CD4-positive, alpha-beta T cell (primary cell): ENCODE data around the gene DLEC1. TPM values are rescaled to one million over a fixed set of nuclear protein-coding genes. Genes with fewer than 3 reads are reported as not detected.

Experiments
- ATAC-seq: fragments of 200-7000 bp; cut with Tn5 transposase; one replicate; pipeline ENCODE4 v1.10.0; 2022; ENCODE audit warnings: mild to moderate bottlenecking; ENCODE audit not compliant: poor library complexity
- CTCF ChIA-PET: fragments of 350-600 bp; sonication (Branson Sonifier 250); formaldehyde crosslinking; loops from one replicate; lab custom pipeline; 2021; ENCODE audit warnings: antibody characterized with exemption, inconsistent platforms; lab: Charles Lee
- POLR2A ChIA-PET: fragments of 350-600 bp; sonication (Branson Sonifier 250); formaldehyde crosslinking; loops from one replicate; lab custom pipeline; 2021; ENCODE audit warnings: antibody characterized with exemption, inconsistent platforms; lab: Charles Lee
- DNase-seq, 14 experiments: peaks; one replicate each; pipeline ENCODE4 v3.0.0-alpha.2; 2013 to 2020; ENCODE audit warnings: mixed read lengths in 2 of 14
- H3K27ac ChIP-seq, 2 donors: one replicate each; pipeline versions ENCODE4 v1.5.1 to v1.7.0; 2013; ENCODE audit warnings: low read length in 2 of 2, low read depth in 1 of 2, mild to moderate bottlenecking in 1 of 2
- H3K27me3 ChIP-seq, 2 experiments: 1 replicate in 1 of 2; 2 replicates in 1 of 2; pipeline versions ENCODE4 v1.6.1 to v1.7.0; 2013; ENCODE audit warnings: low read length in 2 of 2, control low read depth in 1 of 2, mild to moderate bottlenecking in 1 of 2, moderate library complexity in 1 of 2; ENCODE audit not compliant: insufficient read depth in 2 of 2, control insufficient read depth in 1 of 2
- H3K36me3 ChIP-seq: one replicate; pipeline ENCODE4 v1.6.1; 2013; ENCODE audit warnings: low read length, control low read depth; ENCODE audit not compliant: insufficient read depth
- H3K4me1 ChIP-seq: one replicate; pipeline ENCODE4 v1.6.1; 2013; ENCODE audit warnings: low read length, control low read depth; ENCODE audit not compliant: insufficient read depth
- H3K4me3 ChIP-seq: one replicate; pipeline ENCODE4 v1.5.1; 2013; ENCODE audit warnings: mild to moderate bottlenecking, low read length, moderate library complexity
- H3K9me3 ChIP-seq, 2 experiments: 1 replicate in 1 of 2; 2 replicates in 1 of 2; pipeline versions ENCODE4 v1.6.1 to v1.7.0; 2013; ENCODE audit warnings: low read length in 2 of 2, mild to moderate bottlenecking in 2 of 2, control low read depth in 1 of 2, moderate library complexity in 1 of 2; ENCODE audit not compliant: control insufficient read depth in 1 of 2, insufficient read depth in 1 of 2
- H3K27ac Mint-ChIP-seq: one replicate; pipeline ENCODE4 v1.8.0; 2020; ENCODE audit warnings: mixed read lengths
- H3K27me3 Mint-ChIP-seq: one replicate; pipeline ENCODE4 v1.8.0; 2021; ENCODE audit warnings: mixed read lengths
- H3K36me3 Mint-ChIP-seq: one replicate; pipeline ENCODE4 v1.8.0; 2021; ENCODE audit warnings: low read depth, mixed read lengths
- H3K4me1 Mint-ChIP-seq: one replicate; pipeline ENCODE4 v1.8.0; 2021; ENCODE audit warnings: low read depth, mixed read lengths
- H3K4me3 Mint-ChIP-seq: one replicate; pipeline ENCODE4 v1.8.0; 2020; ENCODE audit warnings: mild to moderate bottlenecking, mixed read lengths
- H3K9me3 Mint-ChIP-seq: one replicate; pipeline ENCODE4 v1.8.0; 2020; ENCODE audit warnings: mixed read lengths
- CTCF ChIP-seq: fragments of 200-600 bp; IDR thresholded peaks from one replicate; pipeline ENCODE4 v1.8.0; 2022; ENCODE audit warnings: antibody characterized with exemption, mild to moderate bottlenecking
- intact Hi-C, 2 experiments: fragments of 100-400 bp; cut with DNase I in 1 of 2; cut with micrococcal nuclease in 1 of 2; formaldehyde crosslinking; loops; one replicate each; pipeline versions ENCODE4 v1.15.1 to v1.9.0; 2023 to 2025; cut with DNase I, micrococcal nuclease
- total RNA-seq, 174 experiments: library from RNA in 2 of 174; stranded (reverse) in 2 of 174; gene quantifications; one replicate each; pipeline ENCODE4 v1.2.3 and lab custom pipeline; 2021 to 2026

Gene DLEC1
- total RNA-seq, 2 experiments from 2014 or later = 4.4 to 5.1 TPM

- Histone ChIP-seq H3K4me3 (peak overlapping the region; percentile 95), H3K9me3 (no peaks in the 10 kb centered on the region), H3K4me1 (peaks cover 55% of the 10 kb centered on the region), H3K27me3 (no peaks in the 10 kb centered on the region), H3K27ac (peak overlapping the region; percentile 80 to 83), H3K36me3 (peaks cover 25% of the 10 kb centered on the region)
- no peak for TF ChIP-seq CTCF
- Mint-ChIP-seq H3K36me3 (peaks cover 66% of the 10 kb centered on the region), H3K4me1 (peaks cover 63% of the 10 kb centered on the region), H3K27me3 (no peaks in the 10 kb centered on the region), H3K9me3 (no peaks in the 10 kb centered on the region), H3K4me3 (peak overlapping the region; percentile 99), H3K27ac (peak overlapping the region; percentile 87)
- DNase-seq (no peak), ATAC-seq (no peak)
- POLR2A ChIA-PET = interaction anchor here (0.8 to 4.8 kb wide), 4 partner anchors 13 to 142 kb away, joined by 3 to 208 read pairs (median 4); partner anchors contain the start of gene OXSR1
- intact Hi-C loops = loop anchor here (1.0 to 10.0 kb wide), 7 partner anchors 25 to 1266 kb away; partner anchors contain the start of genes DLEC1 (in 1 of the 2), EPM2AIP1 (in 1 of the 2), EXOG (in 1 of the 2) and MLH1 (in 1 of the 2)
- CTCF ChIA-PET = interaction anchor here (0.7 to 0.9 kb wide), 3 partner anchors 25 to 100 kb away, joined by 3 read pairs; partner anchors contain the start of genes DLEC1 and OXSR1
Observed at GRCh38 chr3:38139191-38139590, 100.2 kb downstream of the DLEC1 start.

DNA sequence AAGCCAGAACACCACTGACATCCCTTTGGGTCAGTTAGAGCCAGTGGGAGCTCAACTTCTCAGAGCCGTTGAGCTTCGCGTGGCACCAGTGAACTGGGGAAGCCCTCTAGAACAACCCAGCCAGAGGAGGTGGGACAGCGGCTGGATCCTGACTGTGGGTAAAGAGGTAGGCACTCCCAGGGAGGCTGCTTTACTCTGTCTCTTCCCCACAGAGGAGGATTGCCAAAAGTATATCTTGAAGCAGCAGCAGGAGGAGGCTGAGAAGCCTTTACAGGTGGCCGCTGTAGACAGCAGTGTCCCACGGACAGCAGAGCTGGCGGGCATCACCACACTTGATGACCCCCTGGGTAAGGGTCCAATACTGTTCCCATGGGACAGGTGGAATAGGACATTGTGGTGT, 100.6 kb downstream of the DLEC1 start:
- Mint-ChIP-seq H3K4me3 (peak overlapping the region; percentile 99), H3K9me3 (no peaks in the 10 kb centered on the region), H3K27me3 (no peaks in the 10 kb centered on the region), H3K27ac (peak overlapping the region; percentile 87), H3K36me3 (peaks cover 61% of the 10 kb centered on the region), H3K4me1 (peaks cover 59% of the 10 kb centered on the region)
- Histone ChIP-seq H3K9me3 (no peaks in the 10 kb centered on the region), H3K27me3 (no peaks in the 10 kb centered on the region), H3K36me3 (peaks cover 24% of the 10 kb centered on the region), H3K27ac (peak overlapping the region in 1 of 2 donors; percentile 83), H3K4me3 (peak overlapping the region; percentile 95), H3K4me1 (peaks cover 54% of the 10 kb centered on the region)
- ATAC-seq (no peak), DNase-seq (no peak)
- TF ChIP-seq CTCF = no peak
- ChIA-PET POLR2A (interaction anchor here (0.9 to 4.8 kb wide), 4 partner anchors 13 to 142 kb away, joined by 3 to 208 read pairs (median 4); partner anchors contain the start of genes DLEC1 and OXSR1), CTCF (no interaction called here)
- intact Hi-C loops = loop anchor here (1.0 to 10.0 kb wide), 7 partner anchors 25 to 1265 kb away; partner anchors contain the start of genes DLEC1 (in 1 of the 2), EPM2AIP1 (in 1 of the 2), EXOG (in 1 of the 2) and MLH1 (in 1 of the 2)

- Mint-ChIP-seq H3K27ac (peak overlapping the region; percentile 87), H3K36me3 (peaks cover 54% of the 10 kb centered on the region), H3K4me3 (peak overlapping the region; percentile 99), H3K9me3 (no peaks in the 10 kb centered on the region), H3K4me1 (peaks cover 50% of the 10 kb centered on the region), H3K27me3 (no peaks in the 10 kb centered on the region)
- intact Hi-C loops = no loop called here
- POLR2A ChIA-PET = interaction anchor here (1.0 to 4.8 kb wide), 3 partner anchors 24 to 101 kb away, joined by 4 to 208 read pairs (median 16); partner anchors contain the start of genes DLEC1 and OXSR1
- CTCF ChIA-PET = no interaction called here
- H3K4me1 ChIP-seq = peaks cover 47% of the 10 kb centered on the region
- DNase-seq (no peak), ATAC-seq (no peak)
- no peaks in the 10 kb centered on the region for H3K9me3 ChIP-seq
- H3K27me3 ChIP-seq = no peaks in the 10 kb centered on the region
- TF ChIP-seq CTCF = no peak
- no peak overlapping the region for H3K27ac ChIP-seq
- H3K36me3 ChIP-seq = peaks cover 24% of the 10 kb centered on the region
- peak overlapping the region; percentile 95 for H3K4me3 ChIP-seq
Observed at GRCh38 chr3:38140326-38141172, 101.5 kb downstream of the DLEC1 start.
